OCI-LY3 (cell line): Measurements from ENCODE around the gene PALLD.

Source experiments
- H2AFZ ChIP-seq: fragments of 200-600, 300-600 bp; shearing (Covaris generic); 2 replicates; pipeline ENCODE4 v1.6.0; 2014; ENCODE audit warnings: antibody characterized with exemption, low read depth, low read length
- H3K27ac ChIP-seq: fragments of 200-600, 300-600 bp; sonication (generic); 2 replicates; pipeline ENCODE4 v1.5.1; 2014; ENCODE audit warnings: mild to moderate bottlenecking, low read length, moderate library complexity, mixed read lengths
- H3K27me3 ChIP-seq: fragments of 200-600, 300-600 bp; sonication (generic); 2 replicates; pipeline ENCODE4 v1.6.1; 2014; ENCODE audit warnings: low read depth, low read length, mixed read lengths
- H3K36me3 ChIP-seq: fragments of 200-600, 300-600 bp; sonication (generic); replicated peaks from 2 replicates; pipeline ENCODE3; 2014; ENCODE audit warnings: low read depth, low read length, mixed read lengths
- H3K4me1 ChIP-seq: fragments of 300-600, 200-600 bp; sonication (generic); 2 replicates; pipeline ENCODE4 v1.6.1; 2014; ENCODE audit warnings: low read length, mixed read lengths
- H3K4me2 ChIP-seq: fragments of 200-600, 300-600 bp; sonication (generic); 2 replicates; pipeline ENCODE4 v1.6.1; 2014; ENCODE audit warnings: low read length, mixed read lengths
- H3K4me3 ChIP-seq: fragments of 300-600, 200-600 bp; sonication (generic); 2 replicates; pipeline ENCODE4 v1.5.1; 2014; ENCODE audit warnings: antibody characterized with exemption, mild to moderate bottlenecking, low read length, moderate library complexity
- H3K79me2 ChIP-seq: fragments of 300-600, 200-600 bp; shearing (Covaris generic); 2 replicates; pipeline ENCODE4 v1.6.1; 2014; ENCODE audit warnings: mild to moderate bottlenecking, low read length, mixed read lengths
- H3K9ac ChIP-seq: fragments of 300-600, 200-600 bp; shearing (Covaris generic); 2 replicates; pipeline ENCODE4 v1.6.0; 2014; ENCODE audit warnings: mild to moderate bottlenecking, low read length, moderate library complexity
- H3K9me3 ChIP-seq: fragments of 200-600, 300-600 bp; shearing (Covaris generic); 2 replicates; pipeline ENCODE4 v1.6.1; 2014; ENCODE audit warnings: low read length, mixed read lengths; ENCODE audit not compliant: insufficient read depth
- H4K20me1 ChIP-seq: fragments of 200-600, 300-600 bp; sonication (generic); 2 replicates; pipeline ENCODE4 v1.6.1; 2016; ENCODE audit warnings: low read length, mixed read lengths; ENCODE audit not compliant: insufficient read depth
- EZH2phosphoT487 ChIP-seq: fragments of 200-600 bp; shearing (Covaris generic); IDR thresholded peaks from 2 replicates; pipeline ENCODE4 v1.6.1; 2018; ENCODE audit warnings: antibody characterized with exemption, mixed run types, low read depth
- TF ChIP-seq, protein P1 (sequence below): fragments of 200-600, 300-600 bp; sonication (generic); IDR thresholded peaks from 2 replicates; pipeline ENCODE4 v1.5.1; 2014; ENCODE audit warnings: antibody characterized with exemption, low read length, low read depth

The PALLD gene

DNA sequence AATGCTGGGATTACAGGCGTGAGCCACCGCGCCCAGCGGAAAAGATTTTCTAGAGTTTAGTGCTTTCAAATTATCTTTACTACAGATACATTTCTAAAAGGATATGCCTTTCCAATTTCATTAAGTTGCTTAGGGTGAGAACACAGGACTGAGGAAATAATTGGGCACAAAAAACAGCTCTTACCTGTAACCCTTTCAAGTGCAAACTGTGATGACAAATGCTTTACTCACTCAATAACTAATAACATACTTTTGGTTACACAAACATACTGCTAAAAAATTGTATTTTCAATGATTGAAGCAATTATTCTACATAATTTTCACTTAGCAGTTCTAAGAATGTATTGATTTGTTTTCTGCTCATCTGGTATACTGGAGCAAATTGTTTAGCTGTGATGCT is 40.2 kb downstream of the PALLD start:
- TF ChIP-seq, protein P1, sequence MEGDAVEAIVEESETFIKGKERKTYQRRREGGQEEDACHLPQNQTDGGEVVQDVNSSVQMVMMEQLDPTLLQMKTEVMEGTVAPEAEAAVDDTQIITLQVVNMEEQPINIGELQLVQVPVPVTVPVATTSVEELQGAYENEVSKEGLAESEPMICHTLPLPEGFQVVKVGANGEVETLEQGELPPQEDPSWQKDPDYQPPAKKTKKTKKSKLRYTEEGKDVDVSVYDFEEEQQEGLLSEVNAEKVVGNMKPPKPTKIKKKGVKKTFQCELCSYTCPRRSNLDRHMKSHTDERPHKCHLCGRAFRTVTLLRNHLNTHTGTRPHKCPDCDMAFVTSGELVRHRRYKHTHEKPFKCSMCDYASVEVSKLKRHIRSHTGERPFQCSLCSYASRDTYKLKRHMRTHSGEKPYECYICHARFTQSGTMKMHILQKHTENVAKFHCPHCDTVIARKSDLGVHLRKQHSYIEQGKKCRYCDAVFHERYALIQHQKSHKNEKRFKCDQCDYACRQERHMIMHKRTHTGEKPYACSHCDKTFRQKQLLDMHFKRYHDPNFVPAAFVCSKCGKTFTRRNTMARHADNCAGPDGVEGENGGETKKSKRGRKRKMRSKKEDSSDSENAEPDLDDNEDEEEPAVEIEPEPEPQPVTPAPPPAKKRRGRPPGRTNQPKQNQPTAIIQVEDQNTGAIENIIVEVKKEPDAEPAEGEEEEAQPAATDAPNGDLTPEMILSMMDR: no peak
- TF ChIP-seq EZH2phosphoT487: no peak
- no peaks in the 10 kb centered on the region for H3K9me3 ChIP-seq
- no peaks in the 10 kb centered on the region for H3K27me3 ChIP-seq
- H3K4me2 ChIP-seq: no peak overlapping the region
- H3K36me3 ChIP-seq: no peaks in the 10 kb centered on the region
- no peaks in the 10 kb centered on the region for H3K4me1 ChIP-seq
- no peak overlapping the region for H2AFZ ChIP-seq
- H3K27ac ChIP-seq: no peak overlapping the region
- no peak overlapping the region for H3K4me3 ChIP-seq
- no peaks in the 10 kb centered on the region for H3K79me2 ChIP-seq
- H3K9ac ChIP-seq: no peak overlapping the region
- no peaks in the 10 kb centered on the region for H4K20me1 ChIP-seq

GRCh38 chr4:168537571-168537970 is 40.7 kb downstream of the PALLD start:
- H3K27ac ChIP-seq: no peak overlapping the region

DNA sequence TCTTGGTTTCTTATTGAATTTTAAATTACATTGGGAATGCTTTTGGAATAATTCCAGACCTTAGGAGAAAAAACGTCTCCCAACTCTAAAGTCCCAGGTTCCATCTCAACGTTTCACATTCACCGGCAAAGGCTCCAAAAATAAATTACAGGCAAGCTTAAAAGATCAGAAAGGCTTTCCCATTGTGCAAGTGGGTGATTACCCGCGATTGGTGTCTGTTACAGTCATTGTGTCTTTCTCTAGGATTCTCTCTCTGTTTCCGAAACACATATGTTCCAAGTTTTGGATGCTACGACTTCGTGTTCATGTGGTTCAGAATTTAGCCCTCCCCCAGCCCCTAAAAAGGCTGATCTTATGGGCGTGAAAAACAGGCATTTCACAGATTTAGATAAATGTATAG is 41.8 kb downstream of the PALLD start:
- H3K4me3 ChIP-seq: no peak overlapping the region
- H3K36me3 ChIP-seq: no peaks in the 10 kb centered on the region
- no peaks in the 10 kb centered on the region for H3K79me2 ChIP-seq
- H3K4me2 ChIP-seq: no peak overlapping the region
- no peak overlapping the region for H3K27ac ChIP-seq
- H3K27me3 ChIP-seq: no peaks in the 10 kb centered on the region
- H4K20me1 ChIP-seq: no peaks in the 10 kb centered on the region
- H3K9me3 ChIP-seq: no peaks in the 10 kb centered on the region
- TF ChIP-seq, protein P1: no peak
- no peak for TF ChIP-seq EZH2phosphoT487
- H2AFZ ChIP-seq: no peak overlapping the region
- H3K4me1 ChIP-seq: no peaks in the 10 kb centered on the region
- H3K9ac ChIP-seq: no peak overlapping the region

More at GRCh38 chr4:168537571-168537970, 40.7 kb downstream of the PALLD start:
- Histone ChIP-seq H3K27me3 (no peaks in the 10 kb centered on the region), H3K4me3 (no peak overlapping the region), H4K20me1 (no peaks in the 10 kb centered on the region), H3K9me3 (no peaks in the 10 kb centered on the region), H3K79me2 (no peaks in the 10 kb centered on the region), H3K4me2 (no peak overlapping the region), H3K9ac (no peak overlapping the region), H3K36me3 (no peaks in the 10 kb centered on the region), H2AFZ (no peak overlapping the region), H3K4me1 (no peaks in the 10 kb centered on the region)
- TF ChIP-seq EZH2phosphoT487: no peak
- TF ChIP-seq, protein P1: no peak

DNA sequence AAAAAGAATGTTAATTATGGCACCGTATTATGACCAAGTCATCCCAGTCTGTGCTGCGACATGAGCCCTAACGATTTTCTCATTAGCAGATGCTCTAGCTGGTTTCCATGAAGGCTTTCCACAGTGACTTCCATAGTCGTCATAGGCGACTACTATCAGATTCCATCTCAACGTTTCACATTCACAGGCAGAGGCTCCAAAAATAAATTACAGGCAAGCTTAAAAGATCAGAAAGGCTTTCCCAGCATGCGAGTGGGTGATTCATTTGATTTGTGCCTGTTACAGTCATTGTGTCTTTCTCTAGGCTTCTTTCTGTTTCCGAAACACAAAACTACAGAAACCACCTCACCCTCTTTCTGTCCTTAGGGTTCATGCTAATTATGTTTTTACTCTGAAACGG is 43.2 kb downstream of the PALLD start:
- Histone ChIP-seq H3K4me3 (no peak overlapping the region), H3K79me2 (no peaks in the 10 kb centered on the region), H3K9ac (no peak overlapping the region), H3K9me3 (no peaks in the 10 kb centered on the region), H3K27ac (no peak overlapping the region), H3K36me3 (no peaks in the 10 kb centered on the region), H3K27me3 (no peaks in the 10 kb centered on the region), H2AFZ (no peak overlapping the region), H3K4me2 (no peak overlapping the region), H3K4me1 (no peaks in the 10 kb centered on the region), H4K20me1 (no peaks in the 10 kb centered on the region)
- TF ChIP-seq, protein P1: no peak
- TF ChIP-seq EZH2phosphoT487: no peak
